H1 (cell line): ENCODE data around the gene ITGB2. TPM values are rescaled to one million over a fixed set of nuclear protein-coding genes. Genes with fewer than 3 reads are reported as not detected.

Source experiments
- CTCF ChIA-PET: fragments of 300-600 bp; sonication (Branson Sonifier 250); formaldehyde crosslinking; loops from one replicate; lab custom pipeline; 2021; ENCODE audit not compliant: partially characterized antibody; lab: Charles Lee
- POLR2A ChIA-PET: fragments of 300-600 bp; sonication (Branson Sonifier 250); formaldehyde crosslinking; loops from one replicate; lab custom pipeline; 2021; ENCODE audit warnings: inconsistent platforms; ENCODE audit not compliant: partially characterized antibody; lab: Charles Lee
- DNase-seq, 2 experiments: peaks; one replicate each; pipeline versions ENCODE4 v3.0.0 to v3.0.0-alpha.2; 2010 to 2022; ENCODE audit warnings: low spot score in 2 of 2, low read depth in 1 of 2, mixed read lengths in 1 of 2
- FAIRE-seq: peaks from 2 replicates; lab custom pipeline; 2011; peaks lifted over from hg19 to GRCh38; lab: Jason Lieb, UNC
- H2AFZ ChIP-seq: 2 replicates; pipeline ENCODE4 v1.8.1; 2012; ENCODE audit warnings: low read length, inconsistent platforms
- H2AK5ac ChIP-seq: 2 replicates; pipeline ENCODE4 v1.6.1; 2013; ENCODE audit warnings: low read depth, low read length
- H2BK120ac ChIP-seq: replicated peaks from 2 replicates; pipeline ENCODE3; 2013; ENCODE audit warnings: low read depth, low read length, inconsistent platforms
- H2BK12ac ChIP-seq: 2 replicates; pipeline ENCODE4 v1.6.1; 2013; ENCODE audit warnings: low read depth, low read length
- H2BK15ac ChIP-seq: 2 replicates; pipeline ENCODE4 v1.6.1; 2013; ENCODE audit warnings: low read length
- H2BK20ac ChIP-seq: 2 replicates; pipeline ENCODE4 v1.6.1; 2013; ENCODE audit warnings: low read length
- H2BK5ac ChIP-seq: 2 replicates; pipeline ENCODE4 v1.6.1; 2013; ENCODE audit warnings: low read depth, low read length
- H3K14ac ChIP-seq: 2 replicates; pipeline ENCODE4 v1.6.1; 2013; ENCODE audit warnings: inconsistent platforms; ENCODE audit not compliant: insufficient read length
- H3K18ac ChIP-seq: 2 replicates; pipeline ENCODE4 v1.6.1; 2013; ENCODE audit warnings: low read length; ENCODE audit errors: extremely low read depth
- H3K23ac ChIP-seq: 2 replicates; pipeline ENCODE4 v1.6.1; 2013; ENCODE audit warnings: inconsistent platforms; ENCODE audit not compliant: insufficient read length
- H3K23me2 ChIP-seq: 2 replicates; pipeline ENCODE4 v1.6.1; 2013; ENCODE audit warnings: low read depth, low read length
- H3K27ac ChIP-seq: 2 replicates; pipeline ENCODE4 v1.6.1; 2011; ENCODE audit warnings: low read depth, low read length, inconsistent platforms
- H3K27me3 ChIP-seq, 4 experiments: replicated peaks in 1 of 4; 1 replicate in 1 of 4; 2 replicates in 3 of 4; pipeline versions ENCODE4 v1.6.1 to v1.8.1; 2011 to 2013; ENCODE audit warnings: low read length in 3 of 4, mild to moderate bottlenecking in 3 of 4, inconsistent platforms in 2 of 4, mixed read lengths in 2 of 4, moderate library complexity in 1 of 4; ENCODE audit not compliant: control insufficient read depth in 3 of 4, insufficient read depth in 3 of 4; ENCODE audit errors: extremely low read depth in 1 of 4
- H3K36me3 ChIP-seq, 4 experiments: 2 replicates each; pipeline versions ENCODE4 v1.6.1 to v1.8.1; 2011 to 2013; ENCODE audit warnings: mild to moderate bottlenecking in 4 of 4, low read length in 3 of 4, moderate library complexity in 2 of 4, control low read depth in 1 of 4, inconsistent platforms in 1 of 4; ENCODE audit not compliant: insufficient read depth in 4 of 4, control insufficient read depth in 2 of 4
- H3K4ac ChIP-seq: replicated peaks from 2 replicates; pipeline ENCODE3; 2013; ENCODE audit warnings: low read length, low read depth, mixed read lengths, inconsistent platforms; ENCODE audit not compliant: insufficient read length
- H3K4me1 ChIP-seq, 4 experiments: replicated peaks in 1 of 4; 1 replicate in 1 of 4; 2 replicates in 3 of 4; pipeline versions ENCODE4 v1.6.1 to v1.8.1; 2011 to 2013; ENCODE audit warnings: low read length in 3 of 4, inconsistent platforms in 2 of 4, mixed read lengths in 1 of 4; ENCODE audit not compliant: insufficient read depth in 4 of 4, control insufficient read depth in 3 of 4
- H3K4me2 ChIP-seq, 2 experiments: 2 replicates each; pipeline versions ENCODE4 v1.6.1 to v1.8.1; 2011 to 2013; ENCODE audit warnings: low read depth in 2 of 2, low read length in 2 of 2, control low read depth in 1 of 2, inconsistent platforms in 1 of 2, mild to moderate bottlenecking in 1 of 2; ENCODE audit not compliant: insufficient read depth in 1 of 2
- H3K4me3 ChIP-seq, 4 experiments: fragments of 200-600, 300-600 bp in 1 of 4; sonication (generic), shearing (Covaris generic), sonication (Bioruptor Twin) in 1 of 4; 2 replicates each; pipeline versions ENCODE4 v1.5.1 to v1.8.1; 2011 to 2016; ENCODE audit warnings: low read length in 4 of 4, low read depth in 3 of 4, control low read depth in 2 of 4, inconsistent platforms in 2 of 4, mild to moderate bottlenecking in 2 of 4, mixed read lengths in 1 of 4, moderate library complexity in 1 of 4; ENCODE audit not compliant: insufficient read depth in 2 of 4; ENCODE audit errors: extremely low read depth in 1 of 4
- H3K56ac ChIP-seq: replicated peaks from 2 replicates; pipeline ENCODE3; 2013; ENCODE audit warnings: low read depth, mild to moderate bottlenecking, mixed read lengths, low read length, inconsistent platforms; ENCODE audit not compliant: insufficient read length
- H3K79me1 ChIP-seq: 2 replicates; pipeline ENCODE4 v1.6.1; 2013; ENCODE audit warnings: low read depth, low read length, control low read depth
- H3K79me2 ChIP-seq, 2 experiments: 2 replicates each; pipeline versions ENCODE4 v1.6.1 to v1.8.1; 2012 to 2013; ENCODE audit warnings: low read length in 2 of 2, mild to moderate bottlenecking in 2 of 2, inconsistent platforms in 1 of 2; ENCODE audit not compliant: insufficient read depth in 2 of 2, control insufficient read depth in 1 of 2
- H3K9ac ChIP-seq, 4 experiments: replicated peaks in 1 of 4; 1 replicate in 1 of 4; 2 replicates in 3 of 4; pipeline versions ENCODE4 v1.6.1 to v1.8.1; 2011 to 2013; ENCODE audit warnings: low read depth in 3 of 4, low read length in 3 of 4, control low read depth in 2 of 4, mild to moderate bottlenecking in 2 of 4, moderate library complexity in 2 of 4, inconsistent platforms in 1 of 4; ENCODE audit errors: extremely low read depth in 1 of 4
- H3K9me3 ChIP-seq, 2 experiments: 2 replicates each; pipeline versions ENCODE4 v1.6.1 to v1.8.1; 2012 to 2013; ENCODE audit warnings: mild to moderate bottlenecking in 2 of 2, moderate library complexity in 2 of 2, control low read depth in 1 of 2, inconsistent platforms in 1 of 2, low read depth in 1 of 2, low read length in 1 of 2, mixed read lengths in 1 of 2; ENCODE audit not compliant: insufficient read depth in 2 of 2
- H4K20me1 ChIP-seq, 2 experiments: replicated peaks in 1 of 2; 2 replicates each; pipeline versions ENCODE3 to v1.8.1; 2011 to 2013; ENCODE audit warnings: inconsistent platforms in 2 of 2, low read length in 2 of 2, mild to moderate bottlenecking in 1 of 2; ENCODE audit not compliant: insufficient read depth in 2 of 2, control insufficient read depth in 1 of 2
- H4K5ac ChIP-seq: 2 replicates; pipeline ENCODE4 v1.6.1; 2013; ENCODE audit warnings: low read length, low read depth, mixed read lengths, inconsistent platforms; ENCODE audit not compliant: insufficient read length
- H4K8ac ChIP-seq: 2 replicates; pipeline ENCODE4 v1.8.0; 2013; ENCODE audit warnings: mild to moderate bottlenecking, moderate library complexity, low read length, inconsistent platforms; ENCODE audit not compliant: insufficient read depth; ENCODE audit errors: extremely low read depth
- H4K91ac ChIP-seq: replicated peaks from 2 replicates; pipeline ENCODE3; 2013; ENCODE audit warnings: low read length, mixed read lengths, inconsistent platforms; ENCODE audit not compliant: insufficient read length
- CHD2 ChIP-seq: IDR thresholded peaks from 2 replicates; pipeline ENCODE4 v1.6.1; 2012; ENCODE audit warnings: low read length, improper control_type of control experiment
- HDAC2 ChIP-seq, 2 experiments: fragments of 300-600 bp in 1 of 2; sonication (generic) in 1 of 2; IDR thresholded peaks; 2 replicates each; pipeline ENCODE4 v1.6.1; 2011 to 2012; ENCODE audit warnings: low read depth in 2 of 2, low read length in 2 of 2, mild to moderate bottlenecking in 2 of 2, moderate library complexity in 2 of 2, borderline replicate concordance in 1 of 2, inconsistent platforms in 1 of 2
- HDAC6 ChIP-seq: IDR thresholded peaks from one replicate; pipeline ENCODE4 v1.7.1; 2012; ENCODE audit warnings: low read depth, mild to moderate bottlenecking, inconsistent platforms, low read length, moderate library complexity
- KDM4A ChIP-seq: IDR thresholded peaks from one replicate; pipeline ENCODE4 v1.7.1; 2012; ENCODE audit warnings: low read depth, mild to moderate bottlenecking, moderate library complexity, low read length, inconsistent platforms; ENCODE audit not compliant: severe bottlenecking
- NANOG ChIP-seq: IDR thresholded peaks from 2 replicates; pipeline ENCODE4 v1.6.1; 2011; ENCODE audit warnings: low read length, low read depth, mild to moderate bottlenecking, inconsistent platforms; ENCODE audit not compliant: insufficient read depth, poor library complexity, severe bottlenecking
- RBBP5 ChIP-seq: IDR thresholded peaks from 2 replicates; pipeline ENCODE4 v1.7.1; 2012; ENCODE audit warnings: low read depth, mild to moderate bottlenecking, inconsistent platforms, low read length, moderate library complexity, borderline replicate concordance
- SAP30 ChIP-seq: fragments of 300-600 bp; sonication (generic); IDR thresholded peaks from 2 replicates; pipeline ENCODE4 v1.7.1; 2012; ENCODE audit warnings: low read length, moderate library complexity, mild to moderate bottlenecking, inconsistent platforms; ENCODE audit not compliant: insufficient read depth, insufficient replicate concordance
- SP4 ChIP-seq: IDR thresholded peaks from 2 replicates; pipeline ENCODE4 v1.6.1; 2012; ENCODE audit warnings: low read length, inconsistent platforms
- SRF ChIP-seq: IDR thresholded peaks from 2 replicates; pipeline ENCODE4 v1.6.1; 2011; ENCODE audit warnings: mild to moderate bottlenecking, low read depth, low read length, moderate library complexity
- TCF12 ChIP-seq: IDR thresholded peaks from 2 replicates; pipeline ENCODE4 v1.6.1; 2011; ENCODE audit warnings: low read depth, mild to moderate bottlenecking, low read length
- WGBS, 2 experiments: shearing (Covaris generic) in 1 of 2; methylation state at CpG; one replicate each; pipeline versions ENCODE4 v1.1.6 to v1.1.7; 2013 to 2015; ENCODE audit warnings: low lambda C conversion rate in 2 of 2, mixed read lengths in 2 of 2, inconsistent platforms in 1 of 2, low coverage in 1 of 2, missing lambda C conversion rate in 1 of 2; ENCODE audit not compliant: insufficient replicate concordance in 2 of 2, insufficient coverage in 1 of 2, insufficient read length in 1 of 2; ENCODE audit errors: extremely low coverage in 1 of 2, missing lambda C conversion rate in 1 of 2; 5-methylcytosine and 5-hydroxymethylcytosine counted together
- polyA plus RNA-seq, 7 experiments: library from polyadenylated mRNA; depleted of rRNA in 3 of 7; stranded (reverse) in 5 of 7; unstranded in 2 of 7; fragments of >200 nt in 5 of 7; fragments of 200-250 nt in 2 of 7; gene quantifications; 1 replicate in 5 of 7; 2 replicates in 1 of 7; 4 replicates in 1 of 7; pipeline versions ENCODE4 v1.2.1 to v1.2.3, GENCODE V29; 2011 to 2013; ENCODE audit warnings: missing spikeins in 2 of 7, mixed read lengths in 2 of 7
- total RNA-seq: library from RNA; stranded (reverse); fragmentation: NEBNext Ultra II Directional; extraction: Animal tissue kit (Norgen Biotek cat#: 25700); gene quantifications from 2 replicates; pipeline ENCODE4 v1.2.1, GENCODE V29; 2021
- TF ChIP-seq, protein P1 (sequence below): IDR thresholded peaks from 2 replicates; pipeline ENCODE4 v1.6.1; 2011; ENCODE audit warnings: low read length, improper control_type of control experiment

Gene ITGB2
- total and polyA plus RNA-seq, 2 of the 8 experiments (the other 6 are each of a cell fraction or from before 2014, with no cell fraction given): 0.24 to 0.63 TPM

DNA sequence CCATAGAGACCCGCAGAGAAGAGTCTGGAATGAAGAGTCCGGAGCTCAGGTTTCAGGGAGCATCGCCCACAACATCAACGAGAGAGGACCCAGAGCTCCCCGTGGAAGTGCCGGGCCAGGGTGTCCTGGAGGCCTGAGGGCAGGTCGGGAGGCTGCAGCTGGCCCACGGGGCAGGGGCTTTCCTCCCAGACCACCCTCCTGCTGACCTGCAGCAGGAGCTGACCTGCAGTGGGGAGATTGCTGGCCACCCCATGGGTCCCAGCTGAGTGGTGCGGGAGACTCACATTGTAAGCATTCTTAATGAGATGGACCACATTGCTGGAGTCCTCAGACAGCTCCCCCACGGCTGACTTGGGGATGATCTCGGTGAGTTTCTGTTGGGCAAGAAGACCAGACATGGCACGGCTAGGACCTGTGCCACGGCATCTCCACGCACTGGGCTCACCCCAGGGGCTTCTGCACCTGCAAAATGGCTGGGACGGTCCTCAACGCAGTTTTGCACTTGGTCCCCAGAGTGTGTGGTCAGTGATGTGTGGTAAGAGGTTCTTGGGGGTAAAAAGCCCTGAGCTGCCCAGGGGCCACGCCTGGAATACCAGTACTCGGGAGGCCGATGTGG, 25.9 kb downstream of the ITGB2 start:
- DNase-seq: no peak
- no peak overlapping the region for H3K18ac ChIP-seq
- no peak overlapping the region for H2AFZ ChIP-seq
- H3K36me3 ChIP-seq: no peaks in the 10 kb centered on the region
- peak overlapping the region in 1 of 4 experiments; percentile 25; a peak in 1 of 7 replicates for H3K9ac ChIP-seq
- H3K27me3 ChIP-seq: no peaks in the 10 kb centered on the region; a peak in 1 of 7 replicates
- no peak overlapping the region for H3K4me2 ChIP-seq
- no peak overlapping the region for H3K4me3 ChIP-seq
- no peaks in the 10 kb centered on the region for H3K79me2 ChIP-seq
- peaks cover 0 to 4% (median 2%) of the 10 kb centered on the region in 4 experiments; a peak in 2 of 7 replicates for H3K4me1 ChIP-seq
- H2BK20ac ChIP-seq: no peak overlapping the region
- FAIRE-seq: no peak
- H4K8ac ChIP-seq: no peak overlapping the region
- no peak overlapping the region for H2AK5ac ChIP-seq
- H3K56ac ChIP-seq: no peak overlapping the region
- H3K27ac ChIP-seq: no peak overlapping the region
- no peak overlapping the region for H2BK15ac ChIP-seq
- H4K5ac ChIP-seq: no peak overlapping the region
- no peak overlapping the region for H4K91ac ChIP-seq
- ChIA-PET POLR2A (interaction anchor here (1.1 kb wide), 1 partner anchor 19 kb away, joined by 3 read pairs; no protein-coding TSS in a partner anchor), CTCF (interaction anchor here (0.6 to 4.8 kb wide), 15 partner anchors 12 to 225 kb away, joined by 3 to 43 read pairs (median 4); no protein-coding TSS in a partner anchor)
- no peak overlapping the region for H2BK12ac ChIP-seq
- no peak overlapping the region for H3K23ac ChIP-seq
- H2BK5ac ChIP-seq: no peak overlapping the region
- peaks cover 0 to 4% of the 10 kb centered on the region in 2 experiments for H4K20me1 ChIP-seq
- H3K4ac ChIP-seq: no peak overlapping the region
- H2BK120ac ChIP-seq: no peak overlapping the region
- no peaks in the 10 kb centered on the region for H3K9me3 ChIP-seq
- H3K79me1 ChIP-seq: no peaks in the 10 kb centered on the region
- 86% methylated on average over 19 of the region's 19 CpGs; no CpG with 5 or more reads in 1 of the 2 experiments for WGBS, 2 experiments
- H3K23me2 ChIP-seq: no peaks in the 10 kb centered on the region
- H3K14ac ChIP-seq: no peak overlapping the region
- TF ChIP-seq, protein P1, sequence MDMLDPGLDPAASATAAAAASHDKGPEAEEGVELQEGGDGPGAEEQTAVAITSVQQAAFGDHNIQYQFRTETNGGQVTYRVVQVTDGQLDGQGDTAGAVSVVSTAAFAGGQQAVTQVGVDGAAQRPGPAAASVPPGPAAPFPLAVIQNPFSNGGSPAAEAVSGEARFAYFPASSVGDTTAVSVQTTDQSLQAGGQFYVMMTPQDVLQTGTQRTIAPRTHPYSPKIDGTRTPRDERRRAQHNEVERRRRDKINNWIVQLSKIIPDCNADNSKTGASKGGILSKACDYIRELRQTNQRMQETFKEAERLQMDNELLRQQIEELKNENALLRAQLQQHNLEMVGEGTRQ: no peak
- TF ChIP-seq NANOG (no peak), HDAC2 (IDR thresholded peaks at IDR 0.05; ENCODE audit: borderline replicate concordance in 1 of 2, low read depth in 2 of 2, low read length in 2 of 2) (no peak), CHD2 (no peak), RBBP5 (no peak), SAP30 (no peak), KDM4A (no peak), SRF (no peak), HDAC6 (no peak), SP4 (no peak), TCF12 (no peak)
